Measurements from ENCODE around the gene TCF3.

The TCF3 gene

DNA sequence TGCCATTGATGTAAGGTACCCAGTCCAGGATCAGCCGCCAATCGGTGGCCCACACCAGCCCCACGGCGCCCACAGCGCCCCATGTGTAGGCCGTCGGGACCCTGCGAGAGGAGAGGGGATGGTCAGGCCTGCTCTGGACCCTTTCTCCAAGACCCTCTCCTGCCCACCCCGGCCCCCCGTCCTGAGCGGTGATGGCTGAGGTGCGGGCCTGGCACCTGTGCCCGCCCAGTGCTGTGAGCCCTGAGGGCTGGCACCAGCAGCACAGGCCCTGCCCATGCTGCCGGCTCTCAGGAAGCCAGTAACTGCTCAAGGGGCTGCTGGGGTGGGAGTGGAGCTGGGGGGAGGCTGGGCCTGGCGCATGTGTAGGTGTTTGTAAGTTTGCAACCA, 53.0 kb downstream of the TCF3 start:
- TF ChIP-seq, protein P1, sequence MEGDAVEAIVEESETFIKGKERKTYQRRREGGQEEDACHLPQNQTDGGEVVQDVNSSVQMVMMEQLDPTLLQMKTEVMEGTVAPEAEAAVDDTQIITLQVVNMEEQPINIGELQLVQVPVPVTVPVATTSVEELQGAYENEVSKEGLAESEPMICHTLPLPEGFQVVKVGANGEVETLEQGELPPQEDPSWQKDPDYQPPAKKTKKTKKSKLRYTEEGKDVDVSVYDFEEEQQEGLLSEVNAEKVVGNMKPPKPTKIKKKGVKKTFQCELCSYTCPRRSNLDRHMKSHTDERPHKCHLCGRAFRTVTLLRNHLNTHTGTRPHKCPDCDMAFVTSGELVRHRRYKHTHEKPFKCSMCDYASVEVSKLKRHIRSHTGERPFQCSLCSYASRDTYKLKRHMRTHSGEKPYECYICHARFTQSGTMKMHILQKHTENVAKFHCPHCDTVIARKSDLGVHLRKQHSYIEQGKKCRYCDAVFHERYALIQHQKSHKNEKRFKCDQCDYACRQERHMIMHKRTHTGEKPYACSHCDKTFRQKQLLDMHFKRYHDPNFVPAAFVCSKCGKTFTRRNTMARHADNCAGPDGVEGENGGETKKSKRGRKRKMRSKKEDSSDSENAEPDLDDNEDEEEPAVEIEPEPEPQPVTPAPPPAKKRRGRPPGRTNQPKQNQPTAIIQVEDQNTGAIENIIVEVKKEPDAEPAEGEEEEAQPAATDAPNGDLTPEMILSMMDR (IDR thresholded peaks at IDR 0.05; ENCODE audit: insufficient read depth, low read depth, low read length, missing control alignments): no peak
- no peak for DNase-seq (ENCODE audit: low read depth)
- H3K4me3 ChIP-seq (ENCODE audit: low read length): no peak overlapping the region

DNA sequence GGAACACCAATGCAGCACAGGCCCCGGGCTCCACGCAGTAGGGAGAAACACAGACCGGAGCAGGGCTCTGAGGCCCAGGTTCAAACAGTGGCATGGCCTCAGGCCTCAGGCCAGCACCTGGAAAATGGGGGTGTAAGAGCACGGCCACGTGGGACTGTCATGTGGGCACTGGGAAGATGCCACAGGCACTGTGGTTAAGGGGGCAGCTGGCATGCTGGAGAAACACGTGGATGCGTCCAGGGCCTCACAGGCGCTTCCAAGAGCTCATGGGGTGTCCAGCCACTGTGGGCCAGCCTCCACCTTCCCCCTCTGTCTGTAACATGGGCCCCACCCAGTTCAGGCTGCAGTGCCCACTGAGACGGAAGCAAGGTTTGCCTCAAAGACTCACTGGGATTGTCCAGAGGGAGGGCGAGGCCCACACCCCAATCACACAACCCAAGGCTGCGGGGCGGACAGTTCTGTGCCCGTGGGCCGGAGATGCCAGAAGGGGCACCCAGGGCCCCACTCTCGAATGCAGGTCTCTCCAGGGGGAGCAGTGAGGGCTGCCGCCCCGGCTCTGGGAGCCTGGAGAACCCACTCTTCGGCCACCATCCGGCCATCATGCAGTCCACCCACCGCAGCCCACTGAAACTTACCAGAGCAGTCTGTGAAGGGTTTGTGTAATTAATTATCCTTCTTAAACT, 53.5 kb downstream of the TCF3 start:
- H3K4me3 ChIP-seq (ENCODE audit: low read length): no peak overlapping the region
- TF ChIP-seq, protein P1 (IDR thresholded peaks at IDR 0.05; ENCODE audit: insufficient read depth, low read depth, low read length, missing control alignments): no peak
- DNase-seq (ENCODE audit: low read depth): no peak

DNA sequence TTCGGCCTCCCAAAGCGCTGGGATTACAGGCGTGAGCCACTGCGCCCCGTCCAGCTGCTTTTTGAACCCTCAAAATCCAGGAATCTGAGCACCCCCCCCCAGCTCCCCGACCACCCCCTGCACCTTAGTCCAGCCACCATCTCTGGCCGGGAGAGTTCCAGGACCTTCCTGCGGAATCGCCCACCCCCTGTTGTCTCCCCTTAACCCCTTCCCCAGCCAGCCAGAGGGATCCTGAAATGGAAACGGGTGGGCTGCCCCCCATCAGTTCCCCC, 59.0 kb downstream of the TCF3 start:
- TF ChIP-seq, protein P1 (IDR thresholded peaks at IDR 0.05; ENCODE audit: insufficient read depth, low read depth, low read length, missing control alignments): no peak
- peak overlapping the region; percentile 66 for H3K4me3 ChIP-seq (ENCODE audit: low read length)
- DNase-seq (ENCODE audit: low read depth): no peak

DNA sequence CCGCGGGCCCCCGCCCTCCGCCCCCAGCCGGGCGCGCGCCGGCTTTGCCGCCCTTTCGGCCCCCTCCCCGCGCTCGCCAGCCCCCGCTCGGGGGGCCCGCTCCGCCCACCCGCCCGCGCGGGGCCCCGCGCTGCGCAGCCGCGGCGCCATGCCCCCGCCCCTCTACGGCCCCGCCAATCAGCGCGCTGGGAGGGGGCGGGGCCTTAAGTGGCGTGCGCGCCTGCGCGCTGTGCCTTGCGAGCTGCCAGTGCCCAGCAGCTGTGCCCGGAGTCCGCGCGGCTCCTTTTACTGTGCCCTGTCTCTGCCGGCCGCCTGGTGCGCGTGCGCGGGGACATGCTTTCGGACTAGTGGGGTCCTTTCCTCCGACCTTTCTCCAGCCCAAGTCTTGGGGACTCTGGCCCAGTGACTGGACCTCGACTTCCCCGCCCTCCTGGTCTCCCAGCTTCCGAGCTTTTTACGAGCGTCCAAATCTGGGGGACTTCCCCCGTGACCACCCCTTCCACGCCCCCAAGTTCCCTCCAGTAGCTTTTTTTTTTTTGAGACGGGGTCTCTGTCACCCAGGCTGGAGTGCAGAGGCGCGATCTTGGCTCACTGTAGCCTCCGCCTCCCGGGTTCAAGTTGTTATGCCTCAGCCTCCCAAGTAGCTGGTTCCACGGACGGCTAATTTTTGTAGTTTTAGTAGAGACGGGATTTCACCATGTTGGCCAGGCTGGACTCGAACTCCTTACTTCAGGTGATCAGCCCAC, 59.5 kb downstream of the TCF3 start, which contains the start of gene MBD3:
TSS of gene MBD3 (minus strand) at position 111 of the 746 bp plus-strand sequence. CDS start 234 bp downstream, outside the sequence.
- TF ChIP-seq, protein P1 (IDR thresholded peaks at IDR 0.05; ENCODE audit: insufficient read depth, low read depth, low read length, missing control alignments): no peak
- peak; percentile 95 for DNase-seq (ENCODE audit: low read depth)
- peak within 1 kb of the TSS; percentile 86 for H3K4me3 ChIP-seq (ENCODE audit: low read length)

DNA sequence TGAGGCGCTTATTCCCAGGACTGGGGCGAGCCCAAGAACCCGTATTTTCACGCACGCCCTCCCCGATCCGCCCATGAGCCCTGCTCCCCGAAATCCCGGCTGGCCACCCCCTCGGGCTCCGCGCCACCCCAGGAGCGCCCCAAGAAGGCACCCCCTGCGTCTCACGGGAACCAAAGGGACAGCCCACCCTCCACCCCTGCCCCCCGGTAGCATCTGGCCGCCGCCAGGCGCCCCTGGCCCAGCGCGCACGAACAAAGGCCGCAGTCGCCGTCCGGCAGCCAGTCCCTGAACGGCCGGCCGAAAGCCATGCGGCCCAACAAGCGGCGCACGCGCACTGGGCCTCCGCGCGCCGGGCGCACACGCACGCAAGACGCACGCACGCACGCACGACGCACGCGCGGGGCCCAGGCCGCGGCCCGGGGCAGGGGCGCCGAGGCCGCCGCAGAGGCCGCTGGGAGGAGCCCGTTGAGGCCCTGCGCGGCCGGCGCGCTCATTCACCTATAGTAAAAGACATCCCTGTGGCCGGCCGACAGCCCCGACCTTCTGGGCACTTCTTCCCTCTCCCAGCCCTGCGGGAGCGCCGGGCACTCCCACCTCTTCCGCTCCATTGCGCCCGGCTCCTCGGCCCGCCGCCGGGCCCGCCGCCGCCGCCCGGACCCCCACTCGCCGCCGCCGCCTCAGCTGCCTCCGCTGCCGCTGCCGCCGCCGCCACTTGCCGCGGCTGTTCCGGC, 60.2 kb downstream of the TCF3 start:
- DNase-seq (ENCODE audit: low read depth): peak; percentile 91
- peak overlapping the region; percentile 86 for H3K4me3 ChIP-seq (ENCODE audit: low read length)
- TF ChIP-seq, protein P1 (IDR thresholded peaks at IDR 0.05; ENCODE audit: insufficient read depth, low read depth, low read length, missing control alignments): no peak

DNA sequence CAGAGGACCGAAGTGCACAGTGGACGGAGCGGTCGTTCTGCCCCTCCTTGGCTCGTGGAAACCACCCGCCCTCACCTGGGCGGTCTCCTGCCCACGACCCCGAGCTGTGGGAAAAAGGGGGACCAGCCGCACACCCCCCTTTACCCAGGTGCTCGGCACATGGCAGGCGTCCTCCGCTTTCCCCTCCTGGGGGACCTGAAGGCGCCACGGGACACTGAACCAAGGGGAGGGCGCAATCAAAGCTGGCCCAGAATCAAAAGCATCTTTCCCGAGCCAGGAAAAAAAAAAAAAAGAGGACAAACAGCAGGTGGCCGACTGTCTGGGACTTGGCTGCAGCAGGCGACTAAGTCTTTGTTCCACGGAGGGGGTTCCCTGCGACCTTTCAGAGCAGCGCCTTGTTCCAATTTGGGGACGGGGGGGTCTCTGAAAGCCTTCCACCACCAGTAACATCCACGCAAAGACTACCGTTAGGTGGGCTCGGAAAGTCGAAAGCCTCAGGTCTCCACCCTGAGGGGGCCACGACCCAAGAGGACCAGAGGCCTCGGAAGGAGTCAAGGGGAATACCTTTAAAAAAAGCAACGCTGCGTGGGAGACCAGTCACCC, 60.9 kb downstream of the TCF3 start:
- H3K4me3 ChIP-seq (ENCODE audit: low read length): peak overlapping the region; percentile 86
- no peak for DNase-seq (ENCODE audit: low read depth)
- TF ChIP-seq, protein P1 (IDR thresholded peaks at IDR 0.05; ENCODE audit: insufficient read depth, low read depth, low read length, missing control alignments): no peak
